ENCODE measurements around the gene HCCS.
"Not testable (repeated sequence)": the region's sequence is repeated elsewhere in the genome, so short reads cannot be mapped to it uniquely, and the experiment has no call there.

The HCCS gene

GRCh38 chrX:11111037-11111851, at the start of gene HCCS:
TSS of gene HCCS (plus strand) at chrX:11111332. CDS start at chrX:11112061, 729 bp downstream.
- DNase-seq = peak; percentile 58

GRCh38 chrX:11064276-11064675, 46.9 kb upstream of the HCCS start:
- no peak for DNase-seq

- DNase-seq = no peak
These were observed 46.1 kb upstream of the HCCS start for GRCh38 chrX:11064851-11065600.

GRCh38 chrX:11066812-11067211, 44.3 kb upstream of the HCCS start:
- no peak for DNase-seq

- DNase-seq = no peak
These were observed 37.8 kb upstream of the HCCS start for GRCh38 chrX:11073381-11073780.

- DNase-seq = no peak
These were observed 30.3 kb upstream of the HCCS start for GRCh38 chrX:11080741-11081305.

GRCh38 chrX:11081511-11081910, 29.6 kb upstream of the HCCS start:
- no peak for DNase-seq

GRCh38 chrX:11085305-11085704, 25.8 kb upstream of the HCCS start:
- DNase-seq = no peak

GRCh38 chrX:11089802-11090201, 21.3 kb upstream of the HCCS start:
- no peak for DNase-seq

GRCh38 chrX:11097933-11098332, 13.2 kb upstream of the HCCS start:
- DNase-seq = no peak

GRCh38 chrX:11099465-11099864, 11.7 kb upstream of the HCCS start:
- DNase-seq = no peak

GRCh38 chrX:11100281-11101035, 10.7 kb upstream of the HCCS start:
- DNase-seq = no peak

- DNase-seq = no peak
These were observed 8.1 kb upstream of the HCCS start for GRCh38 chrX:11103006-11103405.

- no peak for DNase-seq
These were observed 7.4 kb upstream of the HCCS start for GRCh38 chrX:11103751-11104150.

GRCh38 chrX:11105080-11105479, 6.1 kb upstream of the HCCS start:
- no peak for DNase-seq

- no peak for DNase-seq
These were observed 2.7 kb upstream of the HCCS start for GRCh38 chrX:11108253-11108941.

GRCh38 chrX:11109968-11110367, 1.2 kb upstream of the HCCS start:
- no peak for DNase-seq

GRCh38 chrX:11111947-11112346, 815 bp downstream of the HCCS start:
- no peak for DNase-seq

- DNase-seq = no peak
These were observed 2.6 kb downstream of the HCCS start for GRCh38 chrX:11113731-11114130.

- no peak for DNase-seq
These were observed 6.6 kb downstream of the HCCS start for GRCh38 chrX:11117745-11118144.

- DNase-seq = no peak
These were observed 8.3 kb downstream of the HCCS start for GRCh38 chrX:11119313-11119943.

- DNase-seq = not testable (repeated sequence)
These were observed 12.0 kb downstream of the HCCS start for GRCh38 chrX:11123087-11123486.

Data from GOT3 (cell line).